Progenitor cell of endocrine pancreas (in vitro differentiated cells): ENCODE results near the gene DVL1. TPM values are rescaled to one million over a fixed set of nuclear protein-coding genes. Genes with fewer than 3 reads are reported as not detected.

Experiments
- DNase-seq: peaks from one replicate; pipeline ENCODE4 v3.0.0; 2021; ENCODE audit warnings: low spot score; ENCODE audit not compliant: unreplicated experiment
- H3K27ac Mint-ChIP-seq: 2 replicates; pipeline ENCODE4 v1.8.0; 2021; ENCODE audit warnings: mild to moderate bottlenecking, moderate library complexity, mixed read lengths
- H3K27me3 Mint-ChIP-seq: 2 replicates; pipeline ENCODE4 v1.8.0; 2021; ENCODE audit warnings: mixed read lengths
- H3K36me3 Mint-ChIP-seq: 2 replicates; pipeline ENCODE4 v1.8.0; 2022; ENCODE audit warnings: mixed read lengths; ENCODE audit not compliant: insufficient read depth
- H3K4me1 Mint-ChIP-seq: 2 replicates; pipeline ENCODE4 v1.8.0; 2021; ENCODE audit warnings: low read depth, mixed read lengths
- H3K4me3 Mint-ChIP-seq: 2 replicates; pipeline ENCODE4 v1.8.0; 2021; ENCODE audit warnings: low read depth, mild to moderate bottlenecking, moderate library complexity, mixed read lengths
- H3K9me3 Mint-ChIP-seq: 2 replicates; pipeline ENCODE4 v1.8.0; 2021; ENCODE audit warnings: low read depth, mixed read lengths
- CTCF ChIP-seq: fragments of 200-600 bp; sonication (generic); IDR thresholded peaks from one replicate; pipeline ENCODE4 v1.5.0; 2021; ENCODE audit warnings: antibody characterized with exemption, mild to moderate bottlenecking; ENCODE audit not compliant: unreplicated experiment
- total RNA-seq: library from RNA; stranded (reverse); gene quantifications from 2 replicates; pipeline ENCODE4 v1.2.1, GENCODE V29; 2021

Gene DVL1
- total RNA-seq, 1 donor from 2014 or later, result 60.1 TPM

DNA sequence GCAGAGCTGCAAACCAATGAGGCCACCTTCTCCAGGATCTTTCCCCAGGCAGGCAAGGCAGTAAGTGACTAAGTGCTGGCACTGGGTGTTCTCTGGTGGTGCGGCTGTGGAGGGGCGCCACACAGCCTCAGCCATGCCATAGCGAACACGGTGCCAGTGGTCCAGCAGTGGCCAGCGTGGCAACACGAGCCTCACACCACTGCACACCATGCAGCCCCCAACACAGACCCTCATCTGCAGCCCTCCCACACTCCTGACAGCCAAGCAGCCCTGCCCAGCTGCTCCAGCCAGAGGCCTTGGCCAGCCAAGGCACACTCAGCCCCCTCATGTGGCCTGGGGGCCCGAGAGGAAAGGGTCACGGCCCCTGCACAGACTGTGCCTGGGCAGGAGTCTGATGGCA, 27.7 kb downstream of the DVL1 start:
- no peak for DNase-seq
- Mint-ChIP-seq H3K36me3 (peaks cover 1% of the 10 kb centered on the region), H3K4me3 (no peak overlapping the region), H3K4me1 (peaks cover 7% of the 10 kb centered on the region), H3K27me3 (no peaks in the 10 kb centered on the region), H3K9me3 (no peaks in the 10 kb centered on the region), H3K27ac (no peak overlapping the region)
- TF ChIP-seq CTCF, result no peak

- Mint-ChIP-seq H3K27me3 (no peaks in the 10 kb centered on the region), H3K27ac (no peak overlapping the region), H3K4me3 (no peak overlapping the region), H3K9me3 (no peaks in the 10 kb centered on the region), H3K36me3 (peaks cover 1% of the 10 kb centered on the region), H3K4me1 (peaks cover 7% of the 10 kb centered on the region)
- no peak for DNase-seq
- no peak for TF ChIP-seq CTCF
These were observed 28.4 kb downstream of the DVL1 start for GRCh38 chr1:1320666-1321448.

DNA sequence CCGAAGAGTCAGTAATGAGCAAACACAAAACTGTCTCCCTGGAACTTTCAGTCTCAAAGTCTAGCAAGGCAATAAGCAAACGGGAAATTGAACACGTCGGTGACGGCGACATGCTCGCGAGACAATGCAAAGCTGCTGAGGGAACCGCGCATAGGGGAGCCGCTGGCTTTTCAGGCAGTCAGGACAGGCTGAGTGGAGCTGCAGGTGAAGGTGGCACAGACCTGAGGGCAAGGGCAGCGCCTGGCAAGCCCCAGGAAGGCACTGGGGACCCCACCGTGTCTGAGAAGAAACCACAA, 29.6 kb downstream of the DVL1 start:
- Mint-ChIP-seq H3K4me1 (peaks cover 9% of the 10 kb centered on the region), H3K4me3 (no peak overlapping the region), H3K9me3 (no peaks in the 10 kb centered on the region), H3K27me3 (no peaks in the 10 kb centered on the region), H3K36me3 (peaks cover 1% of the 10 kb centered on the region), H3K27ac (no peak overlapping the region)
- DNase-seq, result no peak
- no peak for TF ChIP-seq CTCF

DNA sequence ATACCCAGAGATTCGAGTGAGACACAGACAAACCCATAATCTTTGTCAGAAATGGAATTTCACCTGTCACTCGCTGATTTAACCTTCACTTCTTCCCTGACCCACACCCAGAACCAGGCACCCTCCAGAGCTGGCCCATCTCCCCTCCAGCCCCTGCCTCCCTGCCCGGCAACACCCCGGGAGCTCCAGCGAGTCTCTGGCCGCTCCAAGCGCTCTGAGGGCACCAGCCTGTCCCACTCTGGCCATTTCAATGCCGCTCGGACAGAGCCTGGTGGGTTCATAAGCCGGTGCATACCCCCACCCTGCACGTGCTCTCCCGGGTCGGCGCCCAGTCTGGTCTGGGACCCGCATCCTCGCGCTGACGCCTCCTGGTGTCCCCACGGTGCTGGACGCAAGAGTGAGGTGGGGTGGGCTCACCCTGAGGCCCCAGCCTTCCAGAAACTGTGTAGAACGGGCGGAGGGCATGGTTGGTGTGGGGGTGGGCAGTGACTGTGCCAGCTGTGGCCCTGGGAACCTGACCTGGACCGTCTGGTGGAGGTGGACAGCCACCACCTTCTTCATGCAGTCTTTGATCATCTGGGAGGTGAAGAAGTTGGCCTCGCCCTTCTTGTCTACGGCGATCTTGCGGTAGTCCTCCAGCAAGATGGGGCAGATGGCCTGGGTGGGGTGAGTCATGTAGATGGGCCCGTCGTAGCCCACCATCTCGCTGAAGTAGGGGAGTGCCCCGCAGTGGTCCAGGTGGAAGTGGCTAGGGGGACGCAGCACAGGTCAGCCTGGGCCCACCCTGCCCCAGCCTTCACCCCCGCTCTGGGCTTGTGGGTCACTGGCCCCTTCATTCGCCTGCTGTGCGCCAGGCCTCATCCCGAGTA, 30.2 kb downstream of the DVL1 start:
- DNase-seq, result no peak
- Mint-ChIP-seq H3K36me3 (peaks cover 1% of the 10 kb centered on the region), H3K4me3 (no peak overlapping the region), H3K9me3 (no peaks in the 10 kb centered on the region), H3K4me1 (peaks cover 9% of the 10 kb centered on the region), H3K27ac (no peak overlapping the region), H3K27me3 (no peaks in the 10 kb centered on the region)
- no peak for TF ChIP-seq CTCF

GRCh38 chr1:1318131-1318652, 31.0 kb downstream of the DVL1 start:
- peaks cover 4% of the 10 kb centered on the region for H3K4me1 Mint-ChIP-seq
- no peaks in the 10 kb centered on the region for H3K27me3 Mint-ChIP-seq
- DNase-seq, result no peak
- H3K36me3 Mint-ChIP-seq, result peaks cover 3% of the 10 kb centered on the region
- no peaks in the 10 kb centered on the region for H3K9me3 Mint-ChIP-seq
- H3K27ac Mint-ChIP-seq, result no peak overlapping the region
- no peak for TF ChIP-seq CTCF
- no peak overlapping the region for H3K4me3 Mint-ChIP-seq
